NCI-H510A (cell line): Measurements from ENCODE around the gene FAT3.

Experiments used
- DNase-seq: peaks from one replicate; lab custom pipeline; 2025; lab: John Stamatoyannopoulos, UW

The FAT3 gene

GRCh38 chr11:92224407-92225124, at the start of gene FAT3:
TSS of gene FAT3 (plus strand) at chr11:92224818. CDS start at chr11:92352113, 127,295 bp downstream.
- peak; percentile 80 for DNase-seq

DNA sequence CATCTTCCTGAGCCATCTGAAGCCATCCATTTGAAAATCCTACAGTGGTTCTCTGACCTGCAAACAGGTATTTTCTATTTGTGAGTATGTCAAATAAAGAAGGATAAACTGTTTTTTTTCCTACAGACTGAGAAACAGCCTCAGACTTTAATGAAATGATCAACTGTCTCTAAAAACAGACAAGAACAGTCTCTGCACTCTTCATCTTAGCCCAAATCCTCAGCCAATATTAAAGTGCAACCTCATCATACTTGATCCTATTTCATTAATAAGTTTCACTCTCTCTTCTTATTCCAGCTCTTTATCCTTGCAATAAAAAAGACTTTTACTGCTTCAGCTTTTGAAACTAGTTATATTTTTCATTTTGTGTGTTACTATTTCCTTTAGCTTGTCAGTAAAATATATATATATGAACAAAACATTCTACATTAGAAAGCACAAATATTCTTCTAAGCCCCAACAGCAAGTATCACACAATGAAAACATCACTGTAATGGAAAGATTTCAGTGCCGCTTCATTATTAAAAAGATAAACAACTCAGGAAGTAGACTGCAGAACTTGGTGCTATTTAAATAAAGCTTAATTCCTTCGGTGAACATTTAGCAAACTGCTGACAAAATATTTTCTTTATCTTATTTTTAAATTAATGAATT, 45.5 kb upstream of the FAT3 start:
- DNase-seq = no peak

DNA sequence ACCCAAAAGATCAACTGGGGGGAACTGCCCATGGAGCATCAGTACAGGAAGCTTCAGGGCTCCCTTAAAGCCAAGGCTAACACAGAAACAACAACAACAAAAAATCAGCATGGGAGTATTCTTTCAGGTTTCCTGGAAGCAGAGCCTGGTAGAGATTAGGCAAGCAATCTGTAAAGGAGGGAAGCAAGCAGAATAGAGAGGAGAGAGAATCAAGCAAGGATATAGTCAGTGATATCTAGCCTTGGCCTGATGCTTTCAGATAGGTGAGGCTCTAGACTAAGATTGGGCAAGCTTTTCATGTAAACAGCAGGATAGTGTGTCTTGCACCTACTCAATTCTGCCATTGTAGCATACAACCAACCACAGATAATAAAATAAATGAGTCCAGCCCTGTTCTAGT, 44.4 kb upstream of the FAT3 start:
- no peak for DNase-seq

- DNase-seq = no peak
Observed at GRCh38 chr11:92180664-92181251, 43.9 kb upstream of the FAT3 start.

DNA sequence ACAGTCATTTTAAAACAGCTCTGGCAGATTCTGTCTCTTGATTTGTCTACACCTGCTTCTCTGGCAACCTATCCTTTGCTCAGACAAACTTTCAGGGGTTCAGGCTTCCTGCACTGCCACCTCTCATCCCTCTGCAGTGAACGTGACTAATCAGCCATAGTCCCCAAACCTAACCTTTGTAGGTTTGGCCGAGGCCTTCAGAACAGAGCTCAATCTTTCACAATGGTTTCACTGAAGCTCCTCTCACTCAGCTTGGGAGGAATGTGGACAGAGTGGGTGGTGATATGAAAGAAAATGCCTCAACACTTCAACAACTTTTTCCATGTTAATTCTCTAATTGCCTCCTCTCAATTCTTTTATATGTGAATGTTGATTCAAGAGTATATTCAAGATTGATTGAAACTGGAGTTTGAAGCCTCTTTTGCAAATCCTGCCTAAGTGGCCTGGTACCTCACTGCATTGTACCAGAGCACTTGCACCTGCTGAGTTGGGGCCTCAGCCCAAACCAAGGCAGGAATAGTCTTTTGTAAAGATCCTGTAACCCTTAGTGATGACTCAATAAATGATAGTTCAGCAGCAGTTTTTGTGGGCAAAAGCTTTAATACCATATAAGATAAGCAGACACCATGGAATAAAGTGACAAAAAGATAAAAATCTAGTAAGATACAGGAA, 33.9 kb upstream of the FAT3 start:
- DNase-seq = no peak

DNA sequence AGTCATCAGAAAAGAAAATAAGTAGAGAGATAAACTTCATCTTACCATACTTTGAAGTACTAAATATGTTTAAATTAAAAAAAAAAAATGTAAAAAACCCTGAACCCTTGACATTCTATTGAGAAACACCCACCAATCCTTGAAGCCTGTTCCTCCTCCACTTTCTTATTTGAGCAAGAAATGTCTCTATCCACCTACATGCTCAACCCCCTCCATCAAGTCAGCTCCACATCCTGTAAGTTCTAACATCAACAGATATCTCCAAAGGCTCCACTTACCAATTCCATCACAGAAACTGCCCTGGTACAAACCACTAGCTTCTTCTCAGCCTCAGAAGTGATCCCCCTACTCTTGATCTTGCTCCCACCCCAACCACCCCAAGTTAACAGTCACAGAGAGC, 32.5 kb upstream of the FAT3 start:
- no peak for DNase-seq

GRCh38 chr11:92198268-92198667, 26.4 kb upstream of the FAT3 start:
- DNase-seq = peak; percentile 2

DNA sequence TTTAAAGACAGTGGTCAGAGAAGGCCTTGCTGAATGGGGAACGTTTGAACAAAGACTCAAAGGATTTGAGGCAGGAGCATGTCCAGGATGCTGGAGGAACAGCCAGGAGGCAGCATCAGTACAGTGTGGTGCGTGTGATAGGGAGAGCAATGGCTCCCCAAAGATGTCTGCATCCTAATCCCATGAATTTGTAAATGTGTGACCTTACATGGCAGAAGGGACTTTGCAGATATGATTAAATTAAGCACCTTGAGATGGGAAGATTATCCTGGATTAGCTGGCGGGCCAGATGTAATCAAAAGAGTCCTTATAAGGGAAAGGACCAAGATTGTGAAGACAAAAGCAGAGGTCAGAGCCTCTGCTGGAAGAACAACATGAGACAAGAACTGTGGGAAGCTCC, 24.6 kb upstream of the FAT3 start:
- no peak for DNase-seq

DNA sequence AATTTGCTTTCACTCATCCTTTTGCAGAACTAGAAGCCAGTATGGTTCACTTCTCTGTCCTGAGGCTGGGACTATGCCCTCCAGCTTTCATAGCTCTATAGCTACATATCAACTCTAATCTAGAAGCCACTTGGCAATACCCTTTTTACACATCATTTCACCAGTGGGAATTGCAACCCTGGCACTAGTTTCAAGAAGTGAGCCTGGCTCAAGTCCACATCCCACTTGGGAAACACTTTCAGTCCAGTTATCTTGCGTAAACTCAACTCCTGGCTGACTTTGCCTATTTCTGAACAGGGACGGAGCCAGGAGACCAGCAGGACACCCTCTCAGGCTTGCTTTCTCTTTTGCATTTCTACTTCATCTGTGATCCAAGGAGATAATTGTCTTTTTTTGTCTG, 19.9 kb upstream of the FAT3 start:
- no peak for DNase-seq

GRCh38 chr11:92206441-92206840, 18.2 kb upstream of the FAT3 start:
- no peak for DNase-seq

- DNase-seq = peak; percentile 27
Observed at GRCh38 chr11:92211576-92212167, 12.9 kb upstream of the FAT3 start.

- no peak for DNase-seq
Observed at GRCh38 chr11:92212530-92212929, 12.1 kb upstream of the FAT3 start.

- DNase-seq = no peak
Observed at GRCh38 chr11:92216789-92217188, 7.8 kb upstream of the FAT3 start.

DNA sequence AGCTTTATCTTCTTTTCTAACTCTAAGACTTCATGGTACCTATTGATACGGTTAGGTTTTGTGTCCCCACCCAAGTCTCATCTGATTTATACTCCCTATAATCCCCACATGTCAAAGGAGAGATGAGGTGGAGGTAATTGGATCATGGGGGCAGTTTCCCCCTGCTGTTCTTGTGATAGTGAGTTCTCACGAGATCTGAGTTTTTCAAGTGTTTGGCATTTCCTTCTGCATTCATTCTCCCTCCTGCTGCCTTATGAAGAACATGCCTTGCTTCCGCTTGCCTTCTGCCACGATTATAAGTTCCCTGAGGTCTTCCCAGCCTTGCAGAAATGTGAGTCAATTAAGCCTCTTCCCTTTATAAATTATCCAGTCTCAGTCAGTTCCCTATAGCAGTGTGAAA, 5.1 kb upstream of the FAT3 start:
- no peak for DNase-seq

- no peak for DNase-seq
Observed at GRCh38 chr11:92222701-92223100, 1.9 kb upstream of the FAT3 start.

GRCh38 chr11:92224054-92224406, 588 bp upstream of the FAT3 start:
- DNase-seq = no peak

- DNase-seq = no peak
Observed at GRCh38 chr11:92225125-92225567, 528 bp downstream of the FAT3 start.

DNA sequence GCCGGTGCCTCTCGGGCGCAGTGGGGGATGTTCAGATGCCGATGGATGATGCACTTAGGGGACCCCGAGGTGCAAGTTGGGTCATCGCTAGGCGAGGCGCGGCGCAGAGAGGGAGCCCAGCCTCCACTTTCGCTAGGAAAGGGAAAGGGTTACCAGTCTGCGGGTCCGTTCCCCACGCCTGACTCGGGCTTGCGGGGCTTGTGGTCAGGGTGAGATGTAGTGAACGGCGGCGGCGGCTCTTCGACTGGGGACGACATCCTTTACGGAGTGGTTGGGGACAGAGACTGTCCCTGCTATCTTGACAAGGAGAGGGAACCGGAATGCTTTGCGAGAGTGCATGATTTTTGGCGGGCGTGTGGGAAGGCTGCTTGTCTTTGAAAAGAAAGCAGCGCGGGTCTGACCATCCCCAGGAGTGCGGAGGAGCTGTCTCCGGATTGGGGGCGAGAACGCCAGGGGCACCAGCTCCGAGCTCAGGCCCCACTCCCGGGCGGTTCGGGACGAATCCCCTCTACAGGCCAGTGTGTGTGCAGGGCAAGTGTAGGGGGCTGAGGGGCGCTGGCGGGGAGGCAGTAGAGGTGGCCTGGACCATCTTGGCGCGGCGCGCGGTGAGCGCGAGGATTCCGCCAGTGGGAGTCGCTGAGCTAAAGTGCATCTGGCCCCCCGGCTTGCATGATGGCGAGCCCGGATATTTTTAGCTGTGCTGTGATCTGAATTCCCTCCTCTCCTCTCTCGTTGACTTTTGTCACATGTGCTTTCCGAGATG, 1.1 kb downstream of the FAT3 start:
- peak; percentile 55 for DNase-seq

- peak; percentile 43 for DNase-seq
Observed at GRCh38 chr11:92226331-92227229, 2.0 kb downstream of the FAT3 start.

DNA sequence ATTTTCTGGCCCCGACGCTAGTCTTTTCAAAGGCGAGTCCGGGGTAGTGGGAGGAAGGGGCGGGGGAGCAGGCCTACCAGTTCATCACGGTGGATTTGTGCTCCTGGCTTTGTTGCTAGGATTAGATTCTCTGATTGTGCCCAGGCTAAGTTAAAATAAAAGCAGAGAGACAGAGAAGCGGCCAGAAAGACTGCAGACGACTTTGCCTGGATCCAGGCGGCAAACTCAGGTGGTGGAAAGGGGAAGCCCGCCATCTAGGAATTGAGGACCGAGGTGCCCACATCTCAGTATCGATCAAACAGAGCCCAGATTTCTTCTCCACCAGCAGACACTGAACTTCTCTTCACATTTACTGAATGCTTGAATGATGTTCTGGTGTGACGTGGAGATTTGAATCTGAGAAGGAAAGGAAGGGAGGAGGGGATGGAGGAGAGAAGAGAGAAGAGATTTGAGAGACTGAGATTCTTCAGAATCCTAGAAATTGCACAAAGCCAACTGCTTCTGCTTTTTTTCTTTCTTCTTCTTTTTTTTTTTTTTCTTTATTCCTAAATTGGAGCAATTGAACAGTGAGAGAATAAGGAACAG, 2.7 kb downstream of the FAT3 start:
- DNase-seq = no peak
